ENCODE measurements around the gene TRIM54. TPM values are rescaled to one million over a fixed set of nuclear protein-coding genes. Genes with fewer than 3 reads are reported as not detected.
"Not testable (repeated sequence)": the region's sequence is repeated elsewhere in the genome, so short reads cannot be mapped to it uniquely, and the experiment has no call there.

The TRIM54 gene
- total RNA-seq, 1 donor from 2014 or later: not detected

DNA sequence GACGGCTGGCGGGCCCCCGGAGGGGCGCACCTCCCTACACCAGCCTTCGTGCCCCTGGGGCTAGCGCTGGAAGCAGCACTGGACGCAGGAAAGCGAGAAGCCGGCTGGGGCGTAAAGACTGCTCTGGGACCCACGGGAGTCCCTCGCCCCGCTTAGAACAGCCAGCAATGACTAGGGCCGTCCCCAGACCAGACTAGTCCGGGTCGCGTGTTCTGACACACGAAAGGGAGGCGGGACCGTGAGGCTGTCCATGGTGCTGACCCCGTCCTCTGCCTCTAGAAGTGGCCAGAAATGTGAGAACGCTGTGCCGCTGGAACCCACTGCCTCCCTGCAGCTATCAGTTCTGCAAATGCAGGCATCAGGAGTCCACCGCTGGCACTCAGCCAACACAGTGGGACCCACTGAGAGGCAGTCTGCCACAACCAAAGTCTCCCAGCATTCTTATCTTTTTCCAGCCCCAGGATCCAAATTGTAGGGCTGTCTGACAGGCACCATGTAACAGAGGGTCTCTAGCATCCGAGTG lies 26.2 kb downstream of the TRIM54 start, which contains the start of gene UCN:
TSS of gene UCN (minus strand) at position 87 of the 523 bp plus-strand sequence. CDS start 550 bp downstream, outside the sequence.
- intact Hi-C loops (cut with micrococcal nuclease): loop anchor here (10.0 kb wide), 1 partner anchor 464 kb away; the partner anchor contains the start of gene DPYSL5

DNA sequence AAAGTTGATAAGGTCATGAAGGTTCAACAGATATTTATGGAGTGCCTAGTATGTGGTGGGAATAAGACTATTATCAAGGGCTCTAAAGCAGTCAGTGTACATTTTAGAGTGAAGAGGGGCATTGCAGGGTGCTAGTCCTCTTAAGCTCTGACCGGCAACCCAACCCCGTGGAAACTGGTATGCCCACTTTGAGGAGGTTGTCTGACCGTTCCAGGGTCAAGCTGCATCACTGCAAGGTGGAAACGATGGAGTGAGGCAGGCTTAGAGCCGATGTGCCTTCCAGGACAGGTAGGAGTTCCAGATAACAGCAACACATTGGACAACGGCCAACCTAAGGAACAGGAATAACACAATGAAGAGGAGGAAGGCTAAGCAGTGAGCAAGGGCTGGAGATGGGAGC lies 27.4 kb downstream of the TRIM54 start:
- intact Hi-C loops (cut with micrococcal nuclease): loop anchor here (10.0 kb wide), 1 partner anchor 465 kb away; the partner anchor contains the start of gene DPYSL5

DNA sequence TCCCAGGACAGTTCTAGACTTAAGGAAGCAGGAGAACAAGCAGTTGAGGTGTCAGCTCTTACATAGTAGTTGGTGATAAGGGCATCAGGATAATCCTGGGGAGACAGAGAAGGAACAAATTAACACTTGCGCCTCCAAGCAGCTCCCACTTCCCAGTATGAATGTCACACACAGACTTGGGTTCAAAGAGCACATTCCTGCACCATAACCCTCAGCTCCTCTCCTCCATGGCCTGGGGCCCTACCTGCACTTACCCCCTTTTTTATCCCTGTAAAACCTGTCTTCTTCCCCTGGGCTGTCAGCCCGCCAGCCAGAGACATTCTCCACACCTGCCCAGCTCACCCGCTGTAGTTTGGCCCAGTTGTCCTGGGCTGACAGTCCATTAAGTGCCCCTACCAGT lies 29.9 kb downstream of the TRIM54 start:
- intact Hi-C loops (cut with micrococcal nuclease): no loop called here

DNA sequence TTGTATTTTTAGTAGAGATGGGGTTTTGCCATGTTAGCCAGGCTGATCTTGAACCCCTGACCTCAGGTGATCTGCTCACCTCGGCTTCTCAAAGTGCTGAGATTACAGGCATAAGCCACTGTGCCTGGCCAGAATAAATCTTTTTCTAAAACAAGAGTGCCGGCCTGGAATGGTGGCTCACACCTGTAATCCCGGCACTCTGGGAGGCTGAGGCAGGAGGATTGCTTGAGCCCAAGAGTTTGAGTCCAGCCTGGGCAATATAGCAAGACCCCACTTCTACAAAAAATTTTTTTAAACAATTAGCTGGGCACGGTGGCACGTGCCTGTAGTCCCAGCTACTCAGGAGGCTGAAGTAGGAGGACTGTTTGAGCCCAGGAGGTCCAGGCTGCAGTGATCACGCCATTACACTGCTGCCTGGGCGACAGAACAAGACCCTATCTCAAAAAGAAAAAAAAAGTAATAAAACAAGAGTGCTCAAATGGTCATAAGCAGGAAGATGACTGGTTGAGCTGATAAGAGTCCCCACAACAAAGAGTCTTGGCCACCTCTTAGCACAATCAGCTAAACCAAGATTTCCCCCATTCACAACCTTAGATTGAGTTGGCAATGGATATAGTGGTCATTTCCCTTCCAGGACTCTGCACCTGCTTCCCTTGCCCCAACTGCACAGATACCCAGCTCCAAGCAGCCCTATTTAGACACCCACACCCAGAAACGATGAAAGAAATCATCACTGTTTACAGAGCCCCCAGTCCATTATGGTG lies 31.8 kb downstream of the TRIM54 start:
- intact Hi-C loops (cut with micrococcal nuclease): no loop called here

DNA sequence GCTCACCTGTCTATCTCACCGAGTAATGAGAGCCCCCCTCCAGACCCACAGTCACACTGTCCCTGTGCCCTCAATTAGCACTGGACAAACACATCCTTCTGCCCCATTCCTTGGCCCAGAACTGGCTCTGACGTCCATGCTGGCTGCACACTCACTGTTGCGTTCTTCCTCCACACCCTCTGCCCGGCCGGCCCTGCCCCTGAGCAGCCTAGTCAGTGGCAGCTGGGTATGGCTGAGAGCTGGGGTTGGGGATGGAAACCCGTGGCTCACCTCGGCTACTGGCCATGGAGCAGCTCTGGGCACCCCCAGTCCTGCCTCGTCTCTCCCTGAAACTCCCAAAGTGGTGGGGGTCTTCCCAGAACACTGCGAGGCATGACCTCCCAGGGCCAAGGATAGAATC lies 32.5 kb downstream of the TRIM54 start:
- intact Hi-C loops (cut with micrococcal nuclease): no loop called here

DNA sequence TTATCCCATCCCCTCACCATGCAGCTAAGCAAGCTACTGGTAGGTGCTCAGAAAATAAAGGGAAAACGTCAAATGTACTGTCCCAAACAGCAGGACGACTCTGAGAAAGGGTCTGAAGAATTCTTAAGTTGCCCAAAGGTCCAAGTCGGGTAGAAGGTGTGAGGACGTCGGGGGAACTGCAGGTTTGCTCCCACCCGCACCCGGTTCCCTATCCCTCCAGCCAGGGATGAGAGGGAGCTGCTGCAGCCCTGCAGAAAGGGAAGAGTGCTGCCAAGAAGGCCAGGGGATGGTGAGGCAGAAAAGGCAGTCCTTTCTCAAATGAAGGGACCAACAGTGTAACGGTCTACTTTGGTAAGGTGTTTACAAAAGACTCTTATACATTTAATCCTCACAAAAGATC lies 32.9 kb downstream of the TRIM54 start:
- intact Hi-C loops (cut with micrococcal nuclease): no loop called here

DNA sequence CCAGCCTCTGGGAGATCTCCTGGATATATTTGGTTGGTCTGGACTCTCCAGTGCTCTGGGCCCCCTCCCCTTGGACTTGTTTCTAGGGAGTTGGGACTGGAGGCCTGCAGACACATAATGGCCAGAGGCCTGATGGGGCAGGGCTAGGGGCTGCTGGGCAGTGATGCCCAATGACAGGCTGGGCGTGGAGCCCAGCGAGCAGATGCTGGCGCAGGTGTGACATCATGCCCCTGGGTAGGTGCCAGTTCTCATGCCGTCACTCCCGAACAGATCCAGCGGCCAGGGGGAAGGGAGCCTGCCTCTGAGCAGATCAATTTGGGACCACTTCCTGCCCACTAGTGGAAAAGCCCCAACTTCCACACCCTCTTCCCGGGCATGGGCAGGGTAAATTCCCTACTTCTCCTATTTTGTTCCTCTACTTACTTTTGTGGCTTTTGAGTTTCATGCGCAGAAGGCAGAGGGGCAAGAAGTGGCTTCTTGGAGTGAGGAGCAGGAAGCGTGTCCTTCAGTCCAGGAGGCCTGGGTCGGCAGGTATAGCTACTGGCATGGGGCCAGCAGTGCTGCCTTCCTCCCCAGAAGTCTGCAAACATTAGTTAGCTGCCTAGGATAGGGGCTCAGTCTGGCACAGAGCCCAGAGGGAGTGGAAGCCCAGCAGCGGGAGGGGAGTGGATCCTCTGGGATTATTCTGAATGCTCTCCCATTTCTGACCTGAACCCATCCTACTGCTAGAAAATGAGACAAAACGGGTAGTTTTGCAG lies 34.6 kb downstream of the TRIM54 start:
- intact Hi-C loops (cut with micrococcal nuclease): no loop called here

DNA sequence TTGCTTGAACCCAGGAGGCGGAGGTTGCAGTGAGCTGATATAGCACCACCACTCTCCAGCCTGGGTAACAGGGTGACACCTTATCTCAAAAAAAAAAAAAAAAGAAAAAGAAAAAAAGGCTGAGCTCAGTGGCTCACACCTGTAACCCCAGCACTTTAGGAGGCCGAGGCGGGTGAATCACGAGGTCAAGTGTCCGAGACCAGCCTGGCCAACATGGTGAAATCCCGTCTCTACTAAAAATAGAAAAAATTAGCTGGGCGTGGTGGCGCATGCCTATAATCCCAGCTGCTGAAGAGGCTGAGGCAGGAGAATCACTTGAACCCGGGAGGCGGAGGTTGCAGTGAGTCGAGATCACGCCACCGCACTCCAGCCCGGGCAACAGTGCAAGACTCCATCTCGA lies 37.6 kb downstream of the TRIM54 start:
- intact Hi-C loops (cut with micrococcal nuclease): not testable (repeated sequence)

DNA sequence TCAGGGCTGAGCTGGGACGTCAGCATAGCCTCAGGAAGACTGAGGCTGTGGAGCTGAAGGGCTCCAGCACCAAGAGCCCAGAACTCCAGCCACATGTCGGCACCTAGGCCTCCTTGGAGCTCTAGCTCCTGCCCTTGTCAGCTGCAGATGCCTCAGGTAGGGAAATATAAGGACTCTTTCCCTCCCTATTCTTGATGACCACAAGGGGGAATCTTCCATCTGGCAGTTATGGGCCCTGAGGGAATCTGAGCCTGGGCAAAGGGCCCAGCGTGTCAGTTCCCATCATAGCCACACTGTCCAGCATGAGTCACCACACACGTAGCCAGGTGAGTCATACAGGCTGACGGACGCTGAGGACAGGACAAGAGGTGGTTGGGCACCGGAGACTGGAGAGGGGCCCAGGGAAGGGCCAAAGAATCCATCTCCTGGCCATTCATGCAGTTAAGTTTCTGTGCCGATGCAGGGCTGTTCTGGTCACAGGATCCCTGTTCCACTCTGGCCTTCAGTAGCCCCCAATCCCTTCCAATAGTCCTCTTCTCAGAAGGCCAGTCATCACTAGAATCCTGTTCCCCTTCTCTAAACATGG lies 38.8 kb downstream of the TRIM54 start:
- intact Hi-C loops (cut with micrococcal nuclease): no loop called here

DNA sequence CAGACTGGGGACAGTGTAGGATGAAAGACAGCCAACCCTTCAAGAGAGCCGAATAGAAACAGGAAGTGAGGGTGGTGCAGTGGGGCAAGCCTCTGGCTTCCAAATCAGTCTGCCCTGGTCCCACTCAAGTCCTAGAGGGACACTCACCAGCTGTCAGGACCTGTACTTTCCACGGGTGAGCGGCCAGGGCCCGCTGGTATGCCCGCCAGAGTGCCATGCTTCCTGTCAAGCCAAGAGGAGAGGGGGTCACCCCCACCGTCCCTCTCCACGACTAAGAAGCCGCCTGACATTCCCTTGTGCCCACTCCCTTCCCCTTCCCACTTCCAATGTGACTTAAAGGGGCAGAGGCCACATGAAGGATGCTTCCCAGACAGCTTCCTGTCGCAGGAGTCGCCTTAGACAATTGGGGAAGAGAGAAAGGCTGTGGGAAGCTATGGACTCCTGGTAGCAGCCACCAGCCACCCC lies 40.1 kb downstream of the TRIM54 start:
- intact Hi-C loops (cut with micrococcal nuclease): no loop called here

DNA sequence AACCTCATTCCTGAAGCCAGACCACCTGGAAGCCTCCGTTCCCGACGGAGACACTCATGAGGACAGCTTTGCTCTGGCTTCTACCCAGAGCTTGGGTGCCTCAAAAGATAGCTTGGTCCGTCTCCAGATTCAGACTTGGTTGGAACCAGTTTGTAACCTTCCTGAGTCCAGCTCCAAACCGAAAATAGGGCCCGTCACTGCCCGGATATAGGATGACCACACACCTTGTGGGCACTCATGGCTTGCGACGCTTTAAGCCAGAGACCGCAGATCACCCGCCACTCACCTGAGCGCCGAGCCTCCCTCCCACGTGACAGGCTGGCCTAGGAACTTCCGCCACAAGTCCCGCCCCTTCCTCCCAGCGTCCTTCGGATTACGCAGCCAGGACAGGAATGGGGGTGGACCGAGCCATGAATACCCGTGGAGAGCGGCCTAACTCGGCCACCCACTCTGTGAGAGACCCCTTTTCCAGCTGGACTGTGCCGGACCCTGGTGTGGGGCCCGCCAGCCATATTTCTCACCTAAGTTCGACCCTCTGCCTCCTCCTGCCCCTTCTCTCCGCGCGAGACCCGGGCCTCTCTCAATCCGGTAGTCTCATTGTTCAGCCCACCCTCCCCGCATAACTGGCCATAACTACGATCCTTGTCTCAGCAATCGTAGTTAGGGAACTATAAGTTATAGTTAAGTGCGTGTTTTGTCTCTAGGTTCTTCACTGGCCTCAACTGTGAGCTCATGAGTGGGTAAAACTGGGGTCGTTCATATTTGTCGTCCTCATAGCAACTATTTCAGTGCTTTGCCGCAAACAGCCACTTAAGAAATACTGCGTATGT lies 40.8 kb downstream of the TRIM54 start, which contains the start of gene MPV17:
TSS of gene MPV17 (minus strand) at position 332 of the 830 bp plus-strand sequence. CDS start 580 bp downstream, outside the sequence.
- intact Hi-C loops (cut with micrococcal nuclease): loop anchor here (1.0 kb wide), 2 partner anchors 33 to 47 kb away; partner anchors contain the start of genes EIF2B4, GTF3C2 and SNX17

DNA sequence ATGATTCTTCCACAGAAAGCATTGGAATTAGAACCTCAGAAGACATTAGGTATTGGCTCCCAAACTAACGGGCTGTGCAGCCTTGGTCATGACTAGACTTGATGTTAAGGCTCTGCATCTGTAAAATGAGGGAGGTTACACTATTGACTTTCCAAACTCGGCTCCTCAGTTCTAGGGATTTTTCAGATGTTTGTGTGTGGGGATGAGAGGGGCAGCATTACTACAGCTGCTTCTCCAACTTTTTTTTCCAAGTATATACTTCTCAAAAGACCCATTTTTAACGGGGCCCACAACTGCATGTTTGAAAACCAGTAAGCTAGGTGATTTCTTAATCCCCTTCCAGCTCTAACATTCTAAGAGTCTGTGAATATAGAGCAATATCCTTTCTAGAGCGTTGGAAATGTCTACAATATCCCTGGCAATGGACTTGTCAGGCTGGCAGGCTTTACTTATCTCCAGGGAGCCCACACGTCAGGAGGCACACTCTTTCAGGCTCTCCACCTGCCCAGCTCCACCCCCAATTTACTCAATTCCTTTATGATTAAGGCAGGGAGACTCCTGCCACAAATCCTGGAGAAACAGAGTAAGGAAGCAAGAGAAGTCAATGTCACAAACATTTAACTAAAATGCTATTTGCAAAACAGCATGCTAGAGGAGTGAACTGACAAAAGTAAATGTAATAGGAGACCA lies 41.5 kb downstream of the TRIM54 start:
- intact Hi-C loops (cut with micrococcal nuclease): loop anchor here (1.0 kb wide), 2 partner anchors 33 to 47 kb away; partner anchors contain the start of genes EIF2B4, GTF3C2 and SNX17

DNA sequence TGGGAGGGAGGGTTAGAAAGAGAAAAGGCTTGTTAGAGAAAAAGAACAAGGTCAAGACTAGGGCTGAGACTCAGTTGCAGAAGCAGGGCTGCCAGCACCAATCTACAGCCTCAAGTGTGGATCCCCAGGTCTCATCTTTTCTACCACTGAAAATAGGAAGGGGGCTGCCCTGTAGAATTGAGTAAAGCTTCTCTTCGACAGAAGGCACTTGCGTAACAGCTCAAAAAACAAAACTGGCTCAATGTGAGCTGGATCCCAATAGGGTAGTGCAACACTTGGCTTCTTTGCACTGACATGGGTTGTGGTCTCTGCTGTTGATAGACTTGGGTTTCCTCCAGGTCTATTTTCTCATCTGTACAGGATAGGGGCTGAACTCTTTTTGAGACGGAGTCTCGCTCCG lies 42.5 kb downstream of the TRIM54 start:
- intact Hi-C loops (cut with micrococcal nuclease): no loop called here

DNA sequence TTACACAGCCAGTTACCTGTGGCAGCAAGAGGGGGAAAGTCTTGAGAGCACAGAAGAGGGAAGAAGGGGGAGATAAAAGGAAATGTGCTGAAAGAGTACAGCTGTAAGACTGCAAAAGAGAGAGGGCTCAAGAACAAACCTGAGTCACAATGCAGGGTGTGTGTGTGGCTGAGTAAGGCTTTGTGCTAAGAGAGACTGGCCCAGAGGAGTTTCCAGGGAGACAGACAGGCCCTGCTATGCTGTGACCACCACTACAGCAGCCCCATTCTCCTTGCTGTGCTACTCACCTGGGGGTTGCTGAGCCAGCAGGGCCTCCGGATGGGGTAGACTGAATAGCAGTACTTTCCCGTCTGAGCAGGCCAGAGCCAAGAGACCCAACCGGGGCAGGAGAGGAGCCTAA lies 53.1 kb downstream of the TRIM54 start:
- intact Hi-C loops (cut with micrococcal nuclease): no loop called here

DNA sequence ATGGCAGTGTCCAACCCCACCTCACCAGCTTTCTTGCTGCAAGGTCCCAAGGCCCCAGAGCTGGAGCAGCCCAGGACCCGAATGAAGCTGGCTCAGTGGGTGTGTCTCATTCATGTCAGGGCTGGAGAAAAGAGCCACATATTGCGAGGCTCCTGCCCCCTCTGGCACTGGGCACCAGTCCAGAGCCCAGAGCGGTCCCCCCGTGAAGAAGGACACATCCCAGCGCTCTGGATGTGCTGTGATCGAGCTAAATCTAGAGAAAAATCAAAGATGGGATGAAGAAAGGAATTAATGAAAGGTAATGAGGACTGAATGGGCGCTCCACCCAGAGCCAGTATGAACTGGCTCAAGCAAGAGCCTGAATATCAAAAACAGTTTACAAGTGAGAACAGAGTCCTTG lies 53.9 kb downstream of the TRIM54 start:
- intact Hi-C loops (cut with micrococcal nuclease): no loop called here

DNA sequence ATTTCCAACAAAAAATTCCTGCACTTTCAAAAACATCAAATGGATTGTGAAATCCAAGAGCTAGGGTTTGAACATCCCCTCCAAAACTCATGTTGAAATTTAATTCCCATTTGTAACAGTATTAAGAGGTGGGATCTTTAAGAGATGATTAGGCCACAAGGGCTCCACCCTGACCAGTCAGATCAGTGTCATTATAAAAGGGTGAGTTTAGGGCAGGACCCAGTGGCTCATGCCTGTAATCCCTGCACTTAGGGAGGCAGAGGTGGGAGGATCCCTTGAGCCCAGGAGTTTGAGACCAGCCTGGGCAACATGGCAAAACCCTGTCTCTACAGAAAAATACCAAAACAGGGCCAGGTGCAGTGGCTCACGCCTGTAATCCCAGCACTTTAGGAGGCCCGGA lies 65.4 kb downstream of the TRIM54 start:
- intact Hi-C loops (cut with micrococcal nuclease): no loop called here

DNA sequence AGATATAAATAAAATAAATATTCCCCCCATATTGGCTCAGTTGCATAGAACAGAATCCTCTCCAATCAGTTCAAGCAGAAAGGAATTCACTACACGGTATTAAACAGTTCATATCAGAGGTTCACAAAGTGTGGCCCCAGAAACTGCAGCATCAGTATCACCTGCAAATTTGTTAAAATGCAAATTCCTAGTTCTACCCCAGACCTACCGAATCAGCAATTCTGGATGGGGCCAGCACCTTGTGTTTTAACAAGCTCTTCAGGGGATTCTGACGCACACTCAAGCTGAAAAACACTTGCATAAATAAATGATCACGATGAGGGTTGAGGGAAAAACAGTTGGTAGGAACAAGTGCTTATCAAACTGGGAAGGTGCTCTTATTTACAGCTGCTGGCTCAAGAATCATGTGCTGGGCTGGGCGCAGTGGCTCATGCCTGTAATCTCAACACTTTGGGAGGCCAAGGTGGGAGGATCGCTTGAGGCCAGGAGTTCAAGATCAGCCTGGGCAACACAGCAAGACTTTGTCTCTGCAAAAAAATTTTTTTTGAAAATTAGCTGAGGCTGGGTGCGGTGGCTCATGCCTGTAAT lies 68.0 kb downstream of the TRIM54 start:
- intact Hi-C loops (cut with micrococcal nuclease): loop anchor here (10.0 kb wide), 1 partner anchor 1525 kb away; the partner anchor contains the start of gene TRMT61B

DNA sequence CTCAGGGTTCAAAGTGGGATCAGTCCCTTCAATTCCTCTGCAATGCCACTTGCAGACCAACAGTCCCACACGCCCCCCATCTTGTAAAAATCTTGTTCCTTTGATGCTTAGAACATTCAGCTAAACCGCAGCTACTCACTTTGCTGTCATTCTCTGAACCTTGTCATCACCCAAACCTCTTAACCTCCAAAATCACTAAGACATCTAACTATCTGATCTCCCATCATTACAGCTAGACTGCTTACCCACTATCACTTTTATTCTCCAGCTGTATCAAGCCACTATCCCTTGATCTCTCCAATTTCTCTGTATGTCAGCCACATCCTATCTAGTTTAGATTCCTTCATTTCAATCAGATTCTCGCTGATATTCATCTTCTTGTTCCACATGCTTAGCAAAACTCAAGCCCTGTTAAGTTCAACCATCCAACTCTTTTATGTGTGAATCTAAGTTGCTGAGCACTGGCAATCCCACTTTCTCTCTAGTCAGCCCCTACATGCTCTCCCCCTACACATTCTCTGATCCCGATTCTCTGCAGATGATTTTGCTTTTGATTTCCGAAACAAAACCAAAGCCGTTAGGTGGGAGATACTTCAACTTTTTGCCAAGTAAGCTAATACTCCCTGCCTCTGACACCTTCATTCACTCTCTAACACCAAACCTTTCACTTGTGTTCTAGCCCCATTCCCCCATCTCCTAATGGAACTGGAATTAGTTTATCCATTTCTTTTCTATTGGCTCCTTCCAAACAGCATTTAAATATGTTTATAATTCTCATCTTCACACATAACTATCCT lies 69.8 kb downstream of the TRIM54 start:
- intact Hi-C loops (cut with micrococcal nuclease): loop anchor here (10.0 kb wide), 1 partner anchor 1523 kb away; the partner anchor contains the start of gene TRMT61B

All from T-helper 2 cell treated with Interferon-gamma antibody and Interleukin-4, amounts not matched to agents 100 ng/mL and 5 ng/mL, for 36 hours (primary cell).